Nephron progenitor cell (in vitro differentiated cells): Measurements from ENCODE around the gene P2RY6.

Experiments
- DNase-seq: peaks from one replicate; pipeline ENCODE4 v3.0.0; 2021
- H3K27ac Mint-ChIP-seq: 2 replicates; pipeline ENCODE4 v1.8.0; 2021; ENCODE audit warnings: mild to moderate bottlenecking, moderate library complexity, mixed read lengths
- H3K27me3 Mint-ChIP-seq: 2 replicates; pipeline ENCODE4 v1.8.0; 2021; ENCODE audit warnings: mild to moderate bottlenecking, low read depth, mixed read lengths; ENCODE audit not compliant: poor library complexity
- H3K36me3 Mint-ChIP-seq: 2 replicates; pipeline ENCODE4 v1.8.0; 2021; ENCODE audit warnings: low read depth, mixed read lengths
- H3K4me1 Mint-ChIP-seq: 2 replicates; pipeline ENCODE4 v1.8.0; 2021; ENCODE audit warnings: mixed read lengths
- H3K4me3 Mint-ChIP-seq: 2 replicates; pipeline ENCODE4 v1.8.0; 2021; ENCODE audit warnings: mild to moderate bottlenecking, moderate library complexity, mixed read lengths
- H3K9me3 Mint-ChIP-seq: 2 replicates; pipeline ENCODE4 v1.8.0; 2021; ENCODE audit warnings: mild to moderate bottlenecking, moderate library complexity, mixed read lengths
- CTCF ChIP-seq: fragments of 200-600 bp; sonication (generic); IDR thresholded peaks from 2 replicates; pipeline ENCODE4 v1.5.0; 2021; ENCODE audit warnings: antibody characterized with exemption

The P2RY6 gene

DNA sequence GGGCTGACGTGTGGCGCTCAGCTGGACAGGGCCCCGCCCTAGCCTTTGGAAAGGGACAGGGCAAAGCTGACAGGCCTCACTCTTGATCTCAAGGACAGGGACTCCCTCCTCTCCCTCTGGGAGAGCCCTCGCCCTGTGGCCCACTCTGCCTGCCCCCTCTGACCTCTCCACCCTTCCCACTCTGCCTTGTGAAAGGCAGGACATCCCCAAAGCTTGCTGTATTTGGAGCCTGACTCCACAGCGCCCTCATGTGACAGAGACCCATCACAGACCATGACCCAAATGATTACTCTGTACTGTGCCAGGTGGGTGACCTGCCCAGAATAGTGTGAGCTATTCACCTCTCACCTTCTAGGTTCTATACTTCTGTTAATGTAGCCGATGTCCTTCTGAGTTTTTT, 35.3 kb upstream of the P2RY6 start:
- Mint-ChIP-seq H3K9me3 (no peaks in the 10 kb centered on the region), H3K27ac (no peak overlapping the region), H3K27me3 (peaks cover 7% of the 10 kb centered on the region), H3K4me3 (no peak overlapping the region), H3K36me3 (no peaks in the 10 kb centered on the region), H3K4me1 (peaks cover 19% of the 10 kb centered on the region)
- DNase-seq: peak; percentile 64
- peak; percentile 64 for TF ChIP-seq CTCF

- Mint-ChIP-seq H3K9me3 (no peaks in the 10 kb centered on the region), H3K4me3 (no peak overlapping the region), H3K4me1 (peaks cover 27% of the 10 kb centered on the region), H3K27me3 (peaks cover 8% of the 10 kb centered on the region), H3K27ac (no peak overlapping the region), H3K36me3 (no peaks in the 10 kb centered on the region)
- no peak for TF ChIP-seq CTCF
- DNase-seq: no peak
Observed at GRCh38 chr11:73237471-73238290, 34.5 kb upstream of the P2RY6 start.

GRCh38 chr11:73239111-73239521, 33.0 kb upstream of the P2RY6 start:
- H3K27me3 Mint-ChIP-seq: peaks cover 13% of the 10 kb centered on the region
- TF ChIP-seq CTCF: no peak
- H3K36me3 Mint-ChIP-seq: no peaks in the 10 kb centered on the region
- no peak overlapping the region for H3K4me3 Mint-ChIP-seq
- no peak for DNase-seq
- H3K4me1 Mint-ChIP-seq: peaks cover 36% of the 10 kb centered on the region
- no peak overlapping the region for H3K27ac Mint-ChIP-seq
- no peaks in the 10 kb centered on the region for H3K9me3 Mint-ChIP-seq

DNA sequence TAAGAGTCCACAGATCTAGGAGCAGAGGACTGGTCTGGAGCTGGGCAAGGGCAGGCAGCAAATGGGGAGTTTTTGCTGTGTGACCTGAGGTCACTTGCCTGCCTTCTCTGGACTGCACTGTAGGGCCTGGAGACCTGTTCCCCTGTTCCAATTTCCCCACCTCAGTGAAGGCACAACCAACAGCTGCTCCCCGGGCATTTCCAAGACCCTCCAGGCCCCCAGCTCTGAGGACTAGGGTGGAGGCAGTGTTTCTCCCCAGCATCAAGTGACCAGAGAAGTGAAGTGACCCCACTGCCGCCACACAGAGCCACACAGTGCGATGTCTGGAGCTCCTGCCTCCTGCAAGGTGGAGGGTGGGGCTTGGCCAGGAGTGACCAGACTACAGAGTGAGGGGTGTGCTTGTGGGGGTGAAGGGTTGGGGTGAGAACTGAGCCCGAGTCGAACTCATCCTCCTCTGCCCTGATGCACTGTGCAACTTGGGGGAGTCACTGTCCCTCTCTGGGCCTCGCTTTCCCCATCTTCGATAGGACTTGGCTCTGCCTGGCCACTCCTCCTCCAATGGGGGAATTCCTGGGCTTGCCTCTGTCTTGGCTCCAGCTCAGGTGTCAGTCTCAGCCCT, 32.5 kb upstream of the P2RY6 start:
- H3K36me3 Mint-ChIP-seq: no peaks in the 10 kb centered on the region
- TF ChIP-seq CTCF: no peak
- no peak overlapping the region for H3K27ac Mint-ChIP-seq
- peaks cover 13% of the 10 kb centered on the region for H3K27me3 Mint-ChIP-seq
- H3K4me3 Mint-ChIP-seq: no peak overlapping the region
- peaks cover 39% of the 10 kb centered on the region for H3K4me1 Mint-ChIP-seq
- H3K9me3 Mint-ChIP-seq: no peaks in the 10 kb centered on the region
- DNase-seq: no peak

DNA sequence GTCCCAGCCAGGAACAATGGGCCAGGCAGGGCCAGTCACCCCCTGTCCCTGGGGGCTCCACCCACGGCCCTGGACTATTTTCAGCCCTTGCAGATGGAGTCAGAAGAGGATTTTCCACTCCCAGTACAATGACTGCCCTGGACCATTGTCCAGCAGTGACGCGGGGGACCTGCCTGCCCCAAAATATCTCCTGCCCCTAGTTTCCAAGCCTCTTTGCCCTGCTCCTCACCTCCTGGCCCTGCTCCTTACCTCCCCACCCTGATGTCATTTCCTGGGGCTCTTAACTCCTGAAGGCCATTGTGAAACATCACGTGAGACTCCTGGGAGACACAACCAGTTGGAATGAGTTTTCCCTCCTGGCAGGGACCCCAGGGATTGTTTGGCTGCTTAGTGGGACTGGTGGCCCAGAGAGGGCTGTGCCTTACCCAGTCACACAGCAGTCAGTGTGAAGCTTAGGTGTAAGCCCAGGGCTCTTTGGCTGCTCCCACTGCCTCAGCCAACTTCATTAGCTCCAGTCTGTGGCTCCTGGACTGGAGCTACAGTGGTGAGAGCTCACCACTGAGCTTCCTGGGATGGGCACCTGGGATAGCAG, 31.9 kb upstream of the P2RY6 start:
- no peak for DNase-seq
- Mint-ChIP-seq H3K27ac (no peak overlapping the region), H3K36me3 (no peaks in the 10 kb centered on the region), H3K9me3 (no peaks in the 10 kb centered on the region), H3K27me3 (peaks cover 10% of the 10 kb centered on the region), H3K4me1 (peaks cover 45% of the 10 kb centered on the region), H3K4me3 (no peak overlapping the region)
- TF ChIP-seq CTCF: no peak
